Measurements from ENCODE around the gene PCDH15. TPM values are rescaled to one million over a fixed set of nuclear protein-coding genes. Genes with fewer than 3 reads are reported as not detected.

Gene PCDH15
- total RNA-seq, 1 donor from 2014 or later: not detected

GRCh38 chr10:54120806-54121205 is 680.2 kb downstream of the PCDH15 start:
- no peak for TF ChIP-seq CTCF (IDR thresholded peaks at IDR 0.05)
- H3K9me3 ChIP-seq: no peaks in the 10 kb centered on the region
- H3K27ac ChIP-seq: no peak overlapping the region
- no peaks in the 10 kb centered on the region for H3K36me3 ChIP-seq
- no peaks in the 10 kb centered on the region for H3K27me3 ChIP-seq
- H3K4me3 ChIP-seq: no peak overlapping the region
- H3K4me1 ChIP-seq: no peaks in the 10 kb centered on the region
- no peak for DNase-seq (ENCODE audit: low spot score in 2 of 2)
- intact Hi-C loops (cut with DNase I): no loop called here

- Histone ChIP-seq H3K27ac (no peak overlapping the region), H3K4me1 (no peaks in the 10 kb centered on the region), H3K9me3 (no peaks in the 10 kb centered on the region), H3K4me3 (no peak overlapping the region), H3K36me3 (no peaks in the 10 kb centered on the region), H3K27me3 (no peaks in the 10 kb centered on the region)
- no peak for TF ChIP-seq CTCF (IDR thresholded peaks at IDR 0.05)
- DNase-seq (ENCODE audit: low spot score in 2 of 2): no peak
- intact Hi-C loops (cut with DNase I): no loop called here
Measured at GRCh38 chr10:54108961-54109360, 692.1 kb downstream of the PCDH15 start.

- no peak for TF ChIP-seq CTCF (IDR thresholded peaks at IDR 0.05)
- no peak for DNase-seq (ENCODE audit: low spot score in 2 of 2)
- no peak overlapping the region for H3K27ac ChIP-seq
- no peaks in the 10 kb centered on the region for H3K4me1 ChIP-seq
- H3K27me3 ChIP-seq: no peaks in the 10 kb centered on the region
- intact Hi-C loops (cut with DNase I): no loop called here
- H3K36me3 ChIP-seq: no peaks in the 10 kb centered on the region
- H3K9me3 ChIP-seq: no peaks in the 10 kb centered on the region
- H3K4me3 ChIP-seq: no peak overlapping the region
Measured at GRCh38 chr10:54096892-54097291, 704.1 kb downstream of the PCDH15 start.

- Histone ChIP-seq H3K4me1 (no peaks in the 10 kb centered on the region), H3K27me3 (no peaks in the 10 kb centered on the region), H3K36me3 (no peaks in the 10 kb centered on the region), H3K9me3 (no peaks in the 10 kb centered on the region), H3K4me3 (no peak overlapping the region), H3K27ac (no peak overlapping the region)
- DNase-seq (ENCODE audit: low spot score in 2 of 2): no peak
- no peak for TF ChIP-seq CTCF (IDR thresholded peaks at IDR 0.05)
- intact Hi-C loops (cut with DNase I): no loop called here
Measured at GRCh38 chr10:54094321-54094720, 706.7 kb downstream of the PCDH15 start.

- no peak for TF ChIP-seq CTCF (IDR thresholded peaks at IDR 0.05)
- Histone ChIP-seq H3K27ac (no peak overlapping the region), H3K36me3 (no peaks in the 10 kb centered on the region), H3K4me1 (no peaks in the 10 kb centered on the region), H3K9me3 (no peaks in the 10 kb centered on the region), H3K4me3 (no peak overlapping the region), H3K27me3 (no peaks in the 10 kb centered on the region)
- intact Hi-C loops (cut with DNase I): no loop called here
- DNase-seq (ENCODE audit: low spot score in 2 of 2): no peak
Measured at GRCh38 chr10:54091237-54091636, 709.8 kb downstream of the PCDH15 start.

- intact Hi-C loops (cut with DNase I): no loop called here
- no peaks in the 10 kb centered on the region for H3K36me3 ChIP-seq
- no peak overlapping the region for H3K4me3 ChIP-seq
- no peaks in the 10 kb centered on the region for H3K9me3 ChIP-seq
- no peak overlapping the region for H3K27ac ChIP-seq
- no peaks in the 10 kb centered on the region for H3K4me1 ChIP-seq
- H3K27me3 ChIP-seq: no peaks in the 10 kb centered on the region
- no peak for TF ChIP-seq CTCF (IDR thresholded peaks at IDR 0.05)
- no peak for DNase-seq (ENCODE audit: low spot score in 2 of 2)
Measured at GRCh38 chr10:54081950-54082349, 719.1 kb downstream of the PCDH15 start.
